ENCODE measurements around the gene DGKQ.

The DGKQ gene

DNA sequence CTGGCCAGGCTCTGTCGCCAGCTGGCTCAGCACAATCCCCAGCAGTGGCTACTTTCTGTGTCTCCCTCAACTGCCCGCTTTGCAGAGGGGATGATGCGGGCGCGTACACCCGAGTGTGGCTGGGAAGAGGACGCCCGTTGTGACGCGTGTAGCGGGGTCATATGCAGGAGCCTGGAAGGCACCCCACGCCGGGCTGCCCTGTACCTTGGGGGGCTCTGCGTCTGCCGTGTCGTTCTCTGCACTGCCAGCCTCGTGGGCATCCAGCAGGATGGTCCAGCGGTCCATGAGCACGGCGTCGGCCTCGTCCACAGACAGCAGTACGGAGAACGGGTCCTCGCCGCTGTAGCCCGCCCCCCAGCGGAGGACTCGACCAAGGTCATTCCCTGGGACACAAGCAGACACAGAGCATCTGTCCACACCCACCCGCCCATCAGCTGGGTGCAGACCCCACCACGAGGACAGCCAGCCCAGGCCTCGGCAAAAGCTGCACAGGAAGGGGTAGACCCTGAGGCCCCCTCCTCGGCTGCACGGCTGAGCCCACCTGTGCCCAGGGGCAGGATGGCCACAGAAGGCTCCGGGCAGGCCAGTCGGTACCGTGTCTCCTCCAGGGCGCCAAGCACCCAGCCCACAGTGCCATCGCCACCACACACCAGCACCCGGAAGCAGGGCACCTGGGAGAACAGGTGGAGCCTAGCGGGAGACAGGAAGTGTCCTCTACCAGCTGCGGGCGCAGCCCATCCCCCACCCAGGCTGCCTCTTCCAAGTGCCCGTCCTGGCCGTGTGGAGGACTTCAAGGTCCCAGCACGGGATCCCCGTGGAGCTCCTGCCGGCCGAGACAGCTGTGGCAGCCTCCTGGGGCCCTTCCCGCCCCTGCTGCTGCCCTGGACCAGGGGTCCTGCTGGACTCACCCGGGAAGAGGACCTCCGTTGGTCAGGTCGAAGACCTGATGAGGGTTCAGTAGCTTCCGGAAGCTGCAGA is 10.8 kb downstream of the DGKQ start:
- Histone ChIP-seq H3K27ac (replicated peaks) (no peak overlapping the region), H3K27me3 (ENCODE audit: insufficient read depth, poor library complexity, severe bottlenecking) (no peaks in the 10 kb centered on the region), H3K4me3 (replicated peaks; ENCODE audit: insufficient read depth, low read length) (no peak overlapping the region)
- no peak for DNase-seq (ENCODE audit: low read depth in 1 of 2, low spot score in 1 of 2)
- no peak for TF ChIP-seq POLR2AphosphoS5 (IDR thresholded peaks at IDR 0.05; ENCODE audit: low read depth)
- no peak for TF ChIP-seq SPI1 (IDR thresholded peaks at IDR 0.05; ENCODE audit: borderline replicate concordance, low read depth)
- TF ChIP-seq GABPA (IDR thresholded peaks at IDR 0.05; ENCODE audit: low read depth) = no peak
- no peak for TF ChIP-seq CTCF (IDR thresholded peaks at IDR 0.05; ENCODE audit: insufficient read depth, low read length)
- no peak for TF ChIP-seq REST (IDR thresholded peaks at IDR 0.05; ENCODE audit: insufficient replicate concordance, low read depth)

DNA sequence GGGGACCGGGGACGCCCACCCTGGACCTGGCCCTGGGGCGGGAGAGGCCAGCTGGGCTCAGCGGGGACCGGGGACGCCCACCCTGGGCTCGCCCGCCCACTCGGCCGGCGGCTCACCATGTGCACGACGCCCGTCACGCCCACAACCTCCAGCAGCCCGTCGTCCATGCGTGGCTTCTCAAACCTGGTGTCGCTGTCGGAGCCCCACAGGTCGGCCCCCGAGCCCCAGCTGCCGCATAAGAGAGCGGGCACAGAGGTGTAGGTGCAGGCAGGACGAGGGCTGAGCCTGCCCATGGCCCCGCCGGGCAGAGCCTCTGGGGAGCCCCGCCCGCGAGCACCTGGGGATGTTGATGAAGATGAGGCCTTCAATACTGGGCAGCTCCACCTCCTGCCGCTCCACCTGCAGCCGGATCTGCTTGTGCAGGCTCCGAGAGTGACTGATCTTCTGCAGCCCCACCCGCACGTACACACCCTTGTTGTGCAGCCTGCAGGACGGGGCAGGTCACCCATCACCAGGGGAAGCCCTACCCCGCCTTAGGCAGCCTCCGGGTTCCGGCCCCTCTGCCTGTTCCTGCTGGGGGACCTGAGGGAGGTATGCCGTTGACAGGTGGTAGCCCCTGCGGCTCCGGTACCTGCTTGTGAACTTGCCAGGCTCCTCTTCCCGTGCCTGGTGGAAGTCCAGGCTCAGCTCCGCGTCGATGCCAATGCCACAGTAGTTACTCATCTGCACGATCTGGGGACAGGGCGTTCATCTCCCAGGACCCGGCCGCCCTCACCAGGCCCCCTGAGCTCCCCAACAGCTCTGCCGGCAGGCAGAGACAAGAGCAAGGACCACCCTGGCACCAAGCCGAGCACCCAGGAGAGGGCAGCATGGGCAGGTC is 11.8 kb downstream of the DGKQ start:
- Histone ChIP-seq H3K27me3 (ENCODE audit: insufficient read depth, poor library complexity, severe bottlenecking) (no peaks in the 10 kb centered on the region), H3K4me3 (replicated peaks; ENCODE audit: insufficient read depth, low read length) (no peak overlapping the region), H3K27ac (replicated peaks) (no peak overlapping the region)
- no peak for TF ChIP-seq POLR2AphosphoS5 (IDR thresholded peaks at IDR 0.05; ENCODE audit: low read depth)
- TF ChIP-seq GABPA (IDR thresholded peaks at IDR 0.05; ENCODE audit: low read depth) = no peak
- no peak for TF ChIP-seq REST (IDR thresholded peaks at IDR 0.05; ENCODE audit: insufficient replicate concordance, low read depth)
- TF ChIP-seq SPI1 (IDR thresholded peaks at IDR 0.05; ENCODE audit: borderline replicate concordance, low read depth) = no peak
- TF ChIP-seq CTCF (IDR thresholded peaks at IDR 0.05; ENCODE audit: insufficient read depth, low read length) = no peak
- DNase-seq (ENCODE audit: low read depth in 1 of 2, low spot score in 1 of 2) = no peak

GRCh38 chr4:960636-961350 is 12.6 kb downstream of the DGKQ start:
- no peak overlapping the region for H3K4me3 ChIP-seq (replicated peaks; ENCODE audit: insufficient read depth, low read length)

More at GRCh38 chr4:960636-961350, 12.6 kb downstream of the DGKQ start:
- no peak for TF ChIP-seq POLR2AphosphoS5 (IDR thresholded peaks at IDR 0.05; ENCODE audit: low read depth)
- no peak for TF ChIP-seq GABPA (IDR thresholded peaks at IDR 0.05; ENCODE audit: low read depth)
- no peak for TF ChIP-seq SPI1 (IDR thresholded peaks at IDR 0.05; ENCODE audit: borderline replicate concordance, low read depth)
- TF ChIP-seq REST (IDR thresholded peaks at IDR 0.05; ENCODE audit: insufficient replicate concordance, low read depth) = no peak
- no peak for TF ChIP-seq CTCF (IDR thresholded peaks at IDR 0.05; ENCODE audit: insufficient read depth, low read length)
- H3K27me3 ChIP-seq (ENCODE audit: insufficient read depth, poor library complexity, severe bottlenecking) = no peaks in the 10 kb centered on the region
- no peak overlapping the region for H3K27ac ChIP-seq (replicated peaks)
- DNase-seq (ENCODE audit: low read depth in 1 of 2, low spot score in 1 of 2) = no peak

Data from HL-60 (cell line).